GM23338 (cell line): ENCODE measurements around the gene TSBP1.

Experiments used
- CREB1 ChIP-seq: fragments of 250-450 bp; sonication (Bioruptor Pico); IDR thresholded peaks from 2 replicates; pipeline ENCODE4 v1.5.0; 2020; ENCODE audit warnings: low read depth, mild to moderate bottlenecking, moderate library complexity
- CTCF ChIP-seq, 2 experiments: fragments of 200-600 bp in 1 of 2; sonication (generic) in 1 of 2; conservative IDR thresholded peaks; 2 replicates each; pipeline versions ENCODE4 v1.5.1 to v1.6.1; 2016 to 2017; ENCODE audit warnings: antibody characterized with exemption in 2 of 2, low read depth in 2 of 2, mild to moderate bottlenecking in 2 of 2, moderate library complexity in 1 of 2
- ETS1 ChIP-seq: IDR thresholded peaks from 2 replicates; pipeline ENCODE4 v1.6.1; 2016; ENCODE audit warnings: antibody characterized with exemption
- EZH2 ChIP-seq: fragments of 200-600 bp; sonication (generic); IDR thresholded peaks from one replicate; pipeline ENCODE4 v1.8.0; 2017; ENCODE audit warnings: antibody characterized with exemption, mild to moderate bottlenecking, low read depth; ENCODE audit not compliant: unreplicated experiment
- EZH2phosphoT487 ChIP-seq: fragments of 200-600 bp; sonication (generic); IDR thresholded peaks from one replicate; pipeline ENCODE4 v1.8.1; 2018; ENCODE audit warnings: antibody characterized with exemption; ENCODE audit not compliant: unreplicated experiment
- JUNB ChIP-seq: IDR thresholded peaks from one replicate; pipeline ENCODE4 v1.6.1; 2016; ENCODE audit warnings: antibody characterized with exemption; ENCODE audit not compliant: unreplicated experiment
- NANOG ChIP-seq: IDR thresholded peaks from 2 replicates; pipeline ENCODE4 v1.6.1; 2016; ENCODE audit warnings: antibody characterized with exemption, borderline replicate concordance
- POLR2AphosphoS5 ChIP-seq: IDR thresholded peaks from 2 replicates; pipeline ENCODE4 v1.6.1; 2016; ENCODE audit warnings: antibody characterized with exemption, low read depth
- REST ChIP-seq: IDR thresholded peaks from one replicate; pipeline ENCODE4 v1.6.1; 2018; ENCODE audit warnings: antibody characterized with exemption; ENCODE audit not compliant: unreplicated experiment
- STAT1 ChIP-seq: IDR thresholded peaks from one replicate; pipeline ENCODE4 v1.6.1; 2016; ENCODE audit warnings: antibody characterized with exemption; ENCODE audit not compliant: unreplicated experiment
- ZNF114 ChIP-seq: fragments of 250-450 bp; sonication (Bioruptor Pico); IDR thresholded peaks from 2 replicates; pipeline ENCODE4 v1.5.0; 2020; ENCODE audit warnings: mild to moderate bottlenecking, moderate library complexity
- ZNF331 ChIP-seq: fragments of 250-450 bp; sonication (Bioruptor Pico); IDR thresholded peaks from 2 replicates; pipeline ENCODE4 v1.5.0; 2020; ENCODE audit warnings: low read depth, mild to moderate bottlenecking, moderate library complexity

DNA sequence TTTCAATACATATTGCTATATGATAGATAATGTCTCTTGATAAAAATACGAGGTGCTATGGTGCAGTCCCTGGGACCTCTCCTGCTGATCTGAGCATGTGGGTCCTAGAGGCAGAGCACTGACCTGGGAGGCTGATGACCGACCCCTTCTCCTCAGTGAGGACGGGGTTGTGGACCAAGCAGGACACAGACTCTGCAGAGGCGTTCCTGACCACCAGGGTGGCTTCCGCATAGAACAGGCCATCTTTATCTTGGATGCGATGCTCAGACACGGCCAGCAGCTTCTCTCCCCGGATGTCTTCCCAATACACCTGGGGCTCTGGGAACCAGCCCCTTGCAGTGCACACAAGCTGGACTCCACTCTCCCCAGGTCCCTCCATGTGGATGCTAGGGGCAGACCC lies 31.1 kb upstream of the TSBP1 start:
- TF ChIP-seq POLR2AphosphoS5 (no peak), CTCF (conservative IDR thresholded peaks at IDR 0.05; ENCODE audit: low read depth in 2 of 2) (peak; percentile 2 to 19; a peak in 1 of 4 replicates), EZH2phosphoT487 (no peak), EZH2 (no peak), CREB1 (CRISPR knock-in tag) (no peak), REST (no peak), ETS1 (no peak), JUNB (no peak), STAT1 (no peak), NANOG (no peak), ZNF114 (CRISPR knock-in tag) (no peak), ZNF331 (CRISPR knock-in tag) (no peak)
